ENCODE data around the gene PRDX5. TPM values are rescaled to one million over a fixed set of nuclear protein-coding genes. Genes with fewer than 3 reads are reported as not detected.
A peak's percentile ranks its signal among the peaks of the same experiment; 100 is the strongest.

The PRDX5 gene
- total and polyA plus RNA-seq, 9 of the 15 experiments (the other 6 are each of a cell fraction or from before 2014, with no cell fraction given), result 40.8 to 327 (median 204) TPM

GRCh38 chr11:64305075-64305690 is 12.7 kb upstream of the PRDX5 start, which contains the start of gene ESRRA (continued):
- TF ChIP-seq, protein P1, sequence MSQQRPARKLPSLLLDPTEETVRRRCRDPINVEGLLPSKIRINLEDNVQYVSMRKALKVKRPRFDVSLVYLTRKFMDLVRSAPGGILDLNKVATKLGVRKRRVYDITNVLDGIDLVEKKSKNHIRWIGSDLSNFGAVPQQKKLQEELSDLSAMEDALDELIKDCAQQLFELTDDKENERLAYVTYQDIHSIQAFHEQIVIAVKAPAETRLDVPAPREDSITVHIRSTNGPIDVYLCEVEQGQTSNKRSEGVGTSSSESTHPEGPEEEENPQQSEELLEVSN (IDR thresholded peaks at IDR 0.05; ENCODE audit: borderline replicate concordance in 1 of 2, extremely low read depth in 1 of 2, insufficient read depth in 1 of 2, insufficient read length in 1 of 2, low read depth in 1 of 2, low read length in 1 of 2, poor library complexity in 1 of 2, severe bottlenecking in 1 of 2), result peak in 1 of 2 experiments; percentile 17
- no peak for TF ChIP-seq L3MBTL2 (IDR thresholded peaks at IDR 0.05)
- TF ChIP-seq RREB1 (CRISPR knock-in tag; IDR thresholded peaks at IDR 0.05), result no peak
- peak; percentile 88 for TF ChIP-seq CEBPB (tag; IDR thresholded peaks at IDR 0.05)
- 0 out of 2 replicates have a peak, but pooled peaks have one; percentile 13 for TF ChIP-seq SIN3B (IDR thresholded peaks at IDR 0.05; ENCODE audit: low read depth)
- no peak for TF ChIP-seq LCOR (CRISPR knock-in tag; IDR thresholded peaks at IDR 0.05)
- TF ChIP-seq ZFP36 (IDR thresholded peaks at IDR 0.05; ENCODE audit: low read depth, low read length, partially characterized antibody), result no peak
- no peak for TF ChIP-seq SMAD4 (CRISPR knock-in tag; conservative IDR thresholded peaks at IDR 0.05)
- peak; percentile 90 for TF ChIP-seq MEIS2 (IDR thresholded peaks at IDR 0.05; ENCODE audit: partially characterized antibody)
- no peak for TF ChIP-seq ZNF347 (CRISPR knock-in tag; IDR thresholded peaks at IDR 0.05; ENCODE audit: low read depth)
- peak; percentile 60 for TF ChIP-seq SAP30 (IDR thresholded peaks at IDR 0.05; ENCODE audit: borderline replicate concordance, insufficient read depth, low read depth, low read length, poor library complexity, severe bottlenecking)
- no peak for TF ChIP-seq JUN (IDR thresholded peaks at IDR 0.05; ENCODE audit: borderline replicate concordance, low read depth, low read length)
- TF ChIP-seq JUN (CRISPR knock-in tag; IDR thresholded peaks at IDR 0.05; ENCODE audit: borderline replicate concordance), result no peak
- no peak for TF ChIP-seq ASH1L (IDR thresholded peaks at IDR 0.05; ENCODE audit: borderline replicate concordance, low read depth, partially characterized antibody)
- TF ChIP-seq SP1 (CRISPR knock-in tag; IDR thresholded peaks at IDR 0.05), result 0 out of 2 replicates have a peak, but pooled peaks have one; percentile 40
- peak; percentile 95 for TF ChIP-seq TFAP4 (CRISPR knock-in tag; IDR thresholded peaks at IDR 0.05; ENCODE audit: borderline replicate concordance)
- 0 out of 2 replicates have a peak, but pooled peaks have one; percentile 18 for TF ChIP-seq GTF2E2 (tag; IDR thresholded peaks at IDR 0.05)
- TF ChIP-seq GATAD2B (IDR thresholded peaks at IDR 0.05; ENCODE audit: borderline replicate concordance), result peak; percentile 78; the same call in 1 of the 2 replicates
- no peak for TF ChIP-seq TEAD1 (CRISPR knock-in tag; IDR thresholded peaks at IDR 0.05)
- no peak for TF ChIP-seq KDM2B (CRISPR knock-in tag; IDR thresholded peaks at IDR 0.05)
